HG02642 (cell line): ENCODE data around the gene RHBG.
"Not testable (repeated sequence)": the region's sequence is repeated elsewhere in the genome, so short reads cannot be mapped to it uniquely, and the experiment has no call there.

Source experiments
- ATAC-seq: cut with Tn5 transposase; IDR thresholded peaks from one replicate; pipeline ENCODE4 v1.9.1; 2021; ENCODE audit warnings: mild to moderate bottlenecking; ENCODE audit not compliant: unreplicated experiment, poor library complexity

Gene RHBG, protein sequence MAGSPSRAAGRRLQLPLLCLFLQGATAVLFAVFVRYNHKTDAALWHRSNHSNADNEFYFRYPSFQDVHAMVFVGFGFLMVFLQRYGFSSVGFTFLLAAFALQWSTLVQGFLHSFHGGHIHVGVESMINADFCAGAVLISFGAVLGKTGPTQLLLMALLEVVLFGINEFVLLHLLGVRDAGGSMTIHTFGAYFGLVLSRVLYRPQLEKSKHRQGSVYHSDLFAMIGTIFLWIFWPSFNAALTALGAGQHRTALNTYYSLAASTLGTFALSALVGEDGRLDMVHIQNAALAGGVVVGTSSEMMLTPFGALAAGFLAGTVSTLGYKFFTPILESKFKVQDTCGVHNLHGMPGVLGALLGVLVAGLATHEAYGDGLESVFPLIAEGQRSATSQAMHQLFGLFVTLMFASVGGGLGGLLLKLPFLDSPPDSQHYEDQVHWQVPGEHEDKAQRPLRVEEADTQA

DNA sequence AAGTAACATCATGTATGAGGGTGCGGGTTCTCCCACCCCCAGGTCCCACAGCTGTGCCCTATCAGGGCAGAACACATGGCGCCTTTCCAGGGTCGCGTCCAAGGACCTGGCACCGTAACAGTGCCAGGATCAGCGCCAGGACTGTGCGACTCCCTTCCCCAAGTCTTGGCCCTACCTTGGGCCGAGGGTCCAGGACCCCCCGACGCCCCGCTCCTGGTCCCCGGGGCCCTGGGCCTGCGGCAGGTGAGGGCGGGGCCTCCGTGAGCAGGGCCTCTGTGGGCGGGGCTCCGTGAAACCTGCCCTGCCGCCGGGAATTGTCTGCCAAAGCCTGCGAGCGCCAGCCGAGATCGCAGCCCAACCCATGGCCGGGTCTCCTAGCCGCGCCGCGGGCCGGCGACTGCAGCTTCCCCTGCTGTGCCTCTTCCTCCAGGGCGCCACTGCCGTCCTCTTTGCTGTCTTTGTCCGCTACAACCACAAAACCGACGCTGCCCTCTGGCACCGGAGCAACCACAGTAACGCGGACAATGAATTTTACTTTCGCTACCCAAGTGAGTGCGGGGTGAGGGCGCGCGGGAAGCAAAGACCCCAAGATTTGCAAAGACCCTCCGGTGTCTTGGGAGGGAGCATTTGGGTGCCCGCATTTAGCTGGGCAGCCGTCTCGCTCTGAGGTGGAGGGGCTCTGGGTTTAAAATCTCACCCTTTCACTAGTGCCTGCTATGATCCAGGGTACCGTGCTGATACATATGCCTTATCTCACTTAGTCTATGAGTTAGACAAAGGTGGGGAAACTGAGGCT lies at the start of gene RHBG:
Gene RHBG, plus strand, starts transcription at position 323 of the 796 bp plus-strand sequence. Its CDS starts 39 bp downstream, at position 362.
- ATAC-seq, result no peak

DNA sequence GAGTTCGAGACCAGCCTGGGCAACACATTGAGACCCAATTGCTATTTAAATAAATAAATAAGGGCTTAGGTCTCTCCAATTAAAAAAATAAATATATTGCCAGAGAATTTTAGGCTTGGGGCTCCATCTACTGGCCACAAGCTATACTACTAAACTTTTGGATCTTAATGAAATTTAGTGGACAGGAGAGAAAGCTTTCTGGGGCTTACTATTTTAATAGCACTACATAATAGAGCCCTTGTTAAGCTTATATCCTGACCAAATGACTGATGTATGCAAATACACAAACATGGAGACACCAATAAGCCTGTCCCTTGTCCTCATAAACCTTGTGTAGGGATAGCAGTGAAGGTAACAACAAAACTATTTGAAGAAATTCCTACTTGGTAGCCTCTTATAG lies 49.3 kb upstream of the RHBG start:
- no peak for ATAC-seq

DNA sequence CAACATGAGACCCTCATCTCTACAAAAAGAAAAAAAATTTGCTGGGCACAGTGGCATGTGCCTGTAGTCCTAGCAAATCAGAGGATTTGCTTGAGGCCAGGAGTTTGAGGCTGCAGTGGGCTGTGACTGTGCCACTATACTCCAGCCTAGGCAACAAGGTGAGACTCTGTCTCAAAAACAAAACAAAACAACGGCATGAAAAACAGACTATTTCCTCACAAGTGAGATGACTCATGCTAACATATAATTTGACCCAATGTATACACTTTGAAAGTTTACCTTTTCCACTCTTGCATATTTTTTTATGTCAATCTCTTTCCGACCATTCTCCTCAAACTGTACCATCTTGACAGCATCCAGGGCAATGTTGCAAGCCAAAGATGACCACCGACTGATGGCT lies 48.5 kb upstream of the RHBG start:
- ATAC-seq, result no peak

DNA sequence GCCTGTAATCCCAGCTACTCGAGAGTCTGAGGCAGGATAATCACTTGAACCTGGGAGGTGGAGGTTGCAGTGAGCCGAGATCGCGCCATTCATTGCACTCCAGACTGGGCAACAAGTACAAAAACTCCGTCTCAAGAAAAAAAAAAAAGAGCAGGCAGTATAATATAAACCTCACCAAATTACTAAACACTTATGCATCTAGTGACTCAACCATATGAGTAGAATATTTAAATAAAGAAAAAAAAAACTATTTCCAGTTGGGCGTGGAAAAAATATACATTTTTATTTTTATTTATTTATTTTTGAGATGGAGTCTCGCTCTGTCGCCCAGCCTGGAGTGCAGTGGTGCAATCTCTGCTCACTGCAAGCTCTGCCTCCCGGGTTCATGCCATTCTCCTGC lies 45.8 kb upstream of the RHBG start:
- not testable (repeated sequence) for ATAC-seq

DNA sequence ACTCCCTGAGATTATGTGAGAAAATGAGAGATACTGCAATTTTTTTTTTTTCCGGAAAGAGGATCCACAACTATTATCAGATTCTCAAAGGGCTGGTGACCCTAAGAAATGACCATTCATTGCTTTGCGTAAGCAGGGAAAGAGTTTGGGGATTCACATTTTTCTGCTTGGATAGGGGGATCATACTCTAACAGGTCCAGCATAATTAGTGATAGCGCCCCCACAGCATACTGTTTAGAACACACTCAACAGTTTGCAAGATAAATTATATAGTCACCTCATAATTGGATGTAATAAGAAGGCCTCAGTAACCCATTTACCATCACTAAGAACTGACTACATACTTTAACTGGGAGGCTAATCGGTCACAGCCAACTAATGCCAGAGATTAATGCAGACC lies 32.8 kb upstream of the RHBG start:
- no peak for ATAC-seq

DNA sequence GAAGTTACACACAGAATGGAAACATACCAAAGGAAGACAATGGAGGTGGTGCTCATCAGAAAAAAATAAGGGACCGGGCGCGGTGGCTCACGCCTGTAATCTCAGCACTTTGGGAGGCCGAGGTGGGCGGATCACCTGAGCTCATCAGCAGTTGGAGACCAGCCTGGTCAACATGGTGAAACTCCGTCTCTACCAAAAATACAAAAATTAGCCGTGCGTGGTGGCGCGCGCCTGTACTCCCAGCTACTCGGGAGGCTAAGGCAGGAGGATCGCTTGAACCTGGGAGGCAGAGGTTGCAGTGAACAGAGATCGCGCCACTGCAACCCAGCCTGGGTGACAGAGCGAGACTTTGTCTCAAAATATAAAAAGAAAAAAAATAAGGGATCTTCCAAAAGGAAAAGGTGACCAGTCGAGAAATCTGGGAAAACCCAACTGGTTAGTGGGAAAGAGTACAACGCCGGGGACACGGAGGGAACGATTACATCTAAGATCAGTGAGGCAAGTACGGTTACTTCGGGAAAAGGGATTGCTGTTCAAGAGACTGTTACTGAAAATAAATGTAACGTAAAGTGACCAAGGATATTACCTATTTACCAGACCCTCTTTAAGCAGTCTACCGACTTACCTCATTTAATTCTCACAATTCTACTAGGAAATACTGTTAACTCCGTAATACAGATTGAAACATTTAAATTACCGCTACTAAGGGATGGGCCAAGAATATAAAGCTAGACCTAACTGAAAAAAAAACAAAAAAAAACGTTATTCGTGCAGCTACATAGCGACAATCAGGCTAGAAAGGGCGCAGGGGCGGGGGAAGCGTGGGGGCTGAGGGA lies 31.7 kb upstream of the RHBG start:
- no peak for ATAC-seq

DNA sequence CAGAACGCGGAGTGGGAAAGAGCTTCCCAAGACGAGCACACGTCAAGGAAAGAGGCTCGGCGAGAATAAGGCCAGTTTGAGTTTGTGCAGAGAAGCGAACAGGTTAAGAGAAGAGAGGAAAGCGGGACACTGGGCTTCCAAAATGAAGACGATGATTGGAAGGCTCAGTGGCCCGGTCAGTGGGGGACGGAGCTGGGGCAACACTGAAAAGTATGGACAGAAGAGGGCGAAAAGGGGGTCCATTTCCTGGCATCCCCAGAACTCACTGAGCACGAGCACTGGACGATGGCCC lies 31.2 kb upstream of the RHBG start:
- ATAC-seq, result no peak

DNA sequence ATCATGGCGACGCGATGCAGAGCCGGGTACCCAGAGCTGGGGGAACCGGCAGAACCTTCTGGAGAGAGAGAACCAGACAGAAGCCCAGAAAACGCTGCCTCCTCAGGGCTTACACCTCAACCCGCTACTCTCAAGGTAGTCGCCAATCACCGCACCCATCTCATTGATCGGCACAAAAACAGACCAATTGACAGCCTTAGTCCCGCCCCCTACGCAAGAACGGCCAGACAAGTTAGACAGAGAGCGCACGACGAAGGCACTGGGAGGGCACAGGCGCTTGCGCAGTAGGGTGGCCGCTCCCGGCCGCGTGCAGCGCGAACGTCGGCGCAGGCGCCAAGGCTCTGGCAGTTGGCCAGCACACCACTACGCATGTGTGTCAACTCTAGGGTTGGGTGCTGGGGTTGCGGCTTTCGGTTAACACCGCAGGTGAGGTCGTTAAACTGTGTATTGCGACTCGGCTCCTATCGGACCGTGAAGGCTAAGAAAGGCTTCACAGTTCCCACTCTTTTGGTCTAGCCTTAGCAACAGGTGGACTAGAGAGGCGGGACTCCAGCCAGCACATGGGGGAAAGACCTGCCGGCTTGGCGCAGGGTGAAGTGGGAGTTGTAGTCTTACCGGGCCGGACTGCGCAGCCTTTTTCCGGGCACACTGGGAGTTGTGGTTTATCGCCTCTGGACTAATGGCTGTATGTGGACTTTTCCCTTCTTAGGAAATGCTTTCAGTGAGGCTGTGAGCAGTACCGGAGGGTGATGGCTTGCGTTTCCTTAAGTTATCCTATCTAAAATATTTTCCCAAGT lies 30.6 kb upstream of the RHBG start, which contains the start of the genes CCT3 and TSACC:
Gene CCT3, minus strand, starts transcription at position 113 of the 797 bp plus-strand sequence. Its CDS starts 108 bp downstream, at position 5.
Gene TSACC, plus strand, starts transcription at position 347 of the 797 bp plus-strand sequence. CDS start 1,232 bp downstream, outside the sequence.
- ATAC-seq, result peak; percentile 95

DNA sequence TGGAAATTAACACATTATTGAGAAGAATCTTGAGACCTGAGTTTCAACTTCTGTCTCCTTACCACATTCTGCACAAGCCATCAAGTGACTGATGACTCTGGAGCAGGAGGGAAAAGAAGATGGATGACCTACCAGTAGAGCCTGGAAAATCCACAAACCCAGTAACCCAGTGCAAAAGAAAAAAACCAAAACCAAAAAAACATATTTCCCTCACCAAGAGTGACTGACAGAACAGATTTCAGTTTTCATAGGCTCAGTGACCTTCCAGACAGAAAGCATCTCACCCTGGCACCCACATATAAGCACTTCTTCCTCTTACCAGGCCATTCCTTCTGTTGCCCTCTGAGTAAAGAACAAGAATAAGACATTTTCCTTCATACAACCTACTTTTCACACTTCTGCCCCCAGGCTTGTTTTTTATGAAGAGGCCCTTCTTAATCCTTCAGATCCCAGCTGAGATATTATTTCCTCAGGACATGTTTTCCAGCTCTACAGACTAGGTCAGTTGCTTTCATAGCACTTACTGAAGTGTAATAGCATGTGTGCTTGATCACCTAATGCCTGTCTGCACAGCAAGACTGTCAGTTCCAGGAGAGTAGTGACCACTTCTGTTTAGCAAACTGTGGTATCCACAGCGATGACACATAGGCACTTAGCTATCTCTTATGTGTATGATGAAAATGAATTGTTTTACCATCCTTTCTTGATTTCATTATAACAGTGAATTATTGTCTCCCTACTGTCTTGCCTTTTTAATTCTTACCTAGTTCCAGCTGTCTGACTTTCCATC lies 26.6 kb upstream of the RHBG start:
- ATAC-seq, result no peak

DNA sequence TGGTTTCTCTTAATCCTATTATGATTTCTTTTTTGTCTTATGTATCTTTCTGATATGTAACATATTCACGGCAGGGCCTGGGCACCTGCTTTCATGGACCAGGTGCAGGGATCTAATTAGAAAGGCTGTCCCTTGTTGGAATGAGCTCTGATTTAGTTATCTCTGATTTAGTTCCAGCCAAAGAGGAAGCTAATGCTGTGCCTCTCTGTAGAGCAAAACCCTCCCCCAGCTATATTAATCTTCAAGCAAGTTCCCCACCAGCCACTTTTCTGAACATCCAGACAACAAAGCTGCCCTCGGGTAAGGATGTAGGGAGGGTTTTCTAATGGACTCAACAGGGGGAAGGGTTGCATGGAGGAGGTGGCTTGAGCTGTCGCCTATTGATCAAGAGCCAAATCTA lies 24.6 kb upstream of the RHBG start:
- ATAC-seq, result no peak

DNA sequence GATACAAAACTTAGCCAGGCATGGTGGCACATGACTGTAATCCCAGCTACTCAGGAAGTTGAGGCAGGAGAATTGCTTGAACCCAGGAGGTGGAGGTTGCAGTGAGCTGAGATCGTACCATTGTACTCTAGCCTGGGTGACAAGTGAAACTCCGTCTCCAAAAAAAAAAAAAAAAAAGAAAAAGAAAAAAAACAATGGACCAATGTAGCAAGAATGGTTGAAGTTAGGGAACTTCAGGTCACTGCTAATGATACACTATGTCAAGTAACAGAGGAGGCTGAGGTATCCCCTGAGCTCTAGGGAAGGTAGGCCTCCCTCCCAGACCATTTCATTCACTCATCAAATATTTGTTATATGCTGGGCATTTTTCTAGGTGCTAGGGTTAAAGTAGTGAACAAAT lies 23.0 kb upstream of the RHBG start:
- not testable (repeated sequence) for ATAC-seq

DNA sequence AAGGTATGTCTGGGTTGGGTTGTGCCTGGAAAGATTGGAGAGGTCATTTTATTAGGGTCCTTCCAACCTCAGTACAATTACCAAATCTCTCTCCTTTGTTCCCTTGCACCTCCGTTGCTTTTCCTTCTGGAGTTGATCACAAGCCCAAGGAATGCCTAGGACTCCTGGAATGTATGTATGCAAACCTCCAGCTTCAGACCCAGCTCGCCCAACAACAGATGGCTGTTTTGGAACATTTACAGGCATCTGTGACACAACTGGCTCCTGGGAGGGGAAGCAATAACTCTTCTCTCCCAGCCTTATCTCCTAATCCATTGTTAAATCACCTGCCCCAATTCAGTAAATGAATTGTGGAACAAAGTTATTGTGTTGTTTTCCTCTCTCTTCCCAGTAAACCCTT lies 22.4 kb upstream of the RHBG start:
- ATAC-seq, result no peak

DNA sequence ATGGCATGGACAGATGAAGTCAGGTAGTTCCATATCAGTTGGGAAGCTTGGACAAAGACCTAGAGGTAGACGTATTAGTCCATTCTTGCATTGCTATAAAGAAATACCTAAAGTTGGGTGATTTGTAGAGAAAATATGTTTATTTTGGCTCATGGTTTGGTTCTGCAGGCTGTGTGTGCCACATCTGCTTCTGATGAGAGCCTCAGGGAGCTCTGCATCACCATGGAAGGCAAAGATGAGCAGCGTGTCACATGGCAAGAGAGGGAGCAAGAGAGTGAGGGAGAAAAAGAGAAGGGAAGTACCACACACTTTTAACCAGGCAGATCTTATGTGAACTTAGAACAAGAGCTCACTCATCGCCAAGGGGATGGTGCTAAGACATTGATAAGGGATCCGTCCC lies 21.7 kb upstream of the RHBG start:
- ATAC-seq, result no peak

DNA sequence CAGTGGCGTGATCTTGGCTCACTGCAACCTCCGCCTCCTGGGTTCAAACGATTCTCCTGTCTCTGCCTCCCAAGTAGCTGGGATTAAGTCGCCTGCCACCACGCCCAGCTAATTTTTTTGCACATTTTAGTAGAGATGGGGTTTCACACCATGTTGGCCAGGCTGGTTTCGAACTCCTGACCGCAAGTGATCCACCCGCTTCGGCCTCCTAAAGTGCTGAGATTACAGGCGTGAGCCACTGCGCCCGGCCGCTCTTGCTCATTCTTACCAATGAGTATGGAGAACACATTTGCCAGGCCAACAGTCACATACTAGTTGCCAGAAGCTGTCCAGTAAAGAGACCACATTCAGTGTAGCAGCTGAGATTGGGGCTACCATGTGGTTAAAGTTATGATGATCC lies 16.5 kb upstream of the RHBG start:
- ATAC-seq, result not testable (repeated sequence)

DNA sequence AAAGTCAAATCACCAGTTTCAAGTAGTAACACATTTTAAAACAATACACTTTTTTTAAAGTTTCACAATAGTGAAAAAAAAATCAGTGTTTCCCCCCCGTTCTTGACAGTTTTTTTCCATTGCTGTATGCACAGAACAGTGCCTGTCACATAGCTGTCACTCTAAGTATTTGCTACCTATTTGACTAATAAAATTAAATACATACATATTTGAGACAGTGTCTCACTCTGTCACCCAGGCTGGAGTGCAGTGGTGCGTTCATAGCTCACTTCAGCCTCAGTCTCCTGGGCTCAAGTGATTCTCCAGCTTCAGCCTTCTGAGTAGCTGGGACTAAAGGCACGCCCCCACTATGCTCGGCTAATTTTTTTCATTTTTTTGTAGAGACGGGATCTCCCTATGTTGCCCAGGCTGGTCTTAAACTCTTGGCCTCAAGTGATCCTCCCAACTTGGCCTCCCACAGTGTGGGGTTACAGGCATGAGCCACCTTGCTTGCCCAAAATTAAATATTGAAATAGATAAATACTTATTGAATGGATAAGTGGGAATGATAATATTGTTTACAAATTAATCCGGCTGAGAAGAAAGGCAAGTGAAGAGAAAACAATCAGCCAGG lies 12.6 kb upstream of the RHBG start:
- ATAC-seq, result no peak

DNA sequence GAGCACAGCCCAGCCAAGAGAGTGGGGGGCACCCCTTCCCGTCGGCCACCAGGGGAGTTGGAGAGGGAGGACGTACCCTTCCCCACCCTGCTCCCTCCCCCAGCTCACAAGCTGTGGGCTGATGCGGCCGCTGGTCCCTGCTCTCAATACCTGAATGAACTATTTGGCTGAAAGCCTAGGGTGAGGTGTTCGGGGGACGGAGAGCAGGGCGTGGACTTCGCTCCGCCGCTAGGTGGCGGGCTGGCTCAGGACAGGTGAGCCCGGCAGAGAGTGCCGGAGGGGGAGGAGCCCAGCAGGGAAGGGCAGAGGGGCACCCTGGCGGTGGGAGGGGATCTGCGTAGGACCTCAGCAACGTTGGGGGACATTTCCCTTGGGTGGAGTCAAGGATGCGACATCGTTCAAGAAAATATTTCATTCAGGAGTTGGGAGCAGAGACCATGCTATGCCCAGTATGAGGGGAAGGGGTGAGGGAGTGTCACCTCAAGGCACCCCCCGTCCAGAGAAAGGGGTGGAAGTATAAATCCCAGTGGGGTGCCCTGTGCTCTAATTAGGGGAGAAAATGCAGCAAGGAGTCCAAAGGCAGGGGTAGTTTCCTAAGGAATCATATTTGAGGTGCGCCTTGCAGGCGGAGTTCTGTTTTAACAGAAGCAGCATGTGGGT lies 12.0 kb upstream of the RHBG start:
- ATAC-seq, result peak; percentile 61

DNA sequence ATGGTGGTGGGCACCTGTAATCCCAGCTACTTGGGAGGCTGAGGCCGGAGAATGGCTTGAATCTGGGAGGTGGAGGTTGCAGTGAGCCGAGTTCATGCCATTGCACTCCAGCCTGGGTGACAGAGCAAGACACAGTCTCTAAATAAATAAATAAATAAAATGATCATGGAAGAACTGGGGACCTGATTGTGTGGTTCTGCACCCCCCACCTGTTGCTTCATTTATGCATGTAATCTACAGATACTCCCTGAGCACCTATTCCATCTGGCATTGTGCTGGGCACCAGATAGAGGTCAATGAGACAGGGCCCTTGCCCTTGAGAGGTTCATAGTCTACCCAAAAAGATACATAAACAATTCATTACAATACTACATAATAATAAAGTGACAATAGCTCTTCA lies 11.0 kb upstream of the RHBG start:
- no peak for ATAC-seq

DNA sequence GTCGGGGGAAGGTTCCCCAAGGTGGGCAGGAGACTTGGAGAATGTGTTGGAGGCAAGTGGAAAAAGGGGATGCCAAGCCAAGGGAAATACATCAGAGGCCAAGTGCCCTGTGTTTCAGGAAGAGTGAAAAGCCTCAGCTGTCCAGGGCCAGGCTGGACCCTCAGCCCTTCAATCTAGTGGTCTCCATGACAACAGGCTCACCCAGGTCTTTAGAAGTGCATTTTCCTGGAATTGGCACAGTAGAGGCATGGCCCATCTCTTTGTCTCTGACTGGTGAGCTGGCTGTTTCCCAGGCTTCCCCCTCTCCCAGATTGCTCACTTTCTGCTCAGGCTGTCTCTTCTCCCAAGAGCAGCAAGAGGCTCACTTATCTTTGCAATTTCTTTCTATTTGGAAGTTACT lies 10.4 kb upstream of the RHBG start:
- ATAC-seq, result no peak
